ENCODE data around the gene ITFG1. TPM values are rescaled to one million over a fixed set of nuclear protein-coding genes. Genes with fewer than 3 reads are reported as not detected.

Gene ITFG1
- polyA plus RNA-seq, 3 donors, result 28.9 to 62.5 (median 35.3) TPM

- Mint-ChIP-seq H3K9me3 (peaks cover 0 to 3% (median 0%) of the 10 kb centered on the region in 7 donors), H3K27me3 (ENCODE audit: low read depth in 3 of 3) (no peaks in the 10 kb centered on the region), H3K27ac (no peak overlapping the region), H3K4me1 (no peaks in the 10 kb centered on the region), H3K4me3 (no peak overlapping the region), H3K36me3 (peaks cover 26 to 36% of the 10 kb centered on the region in 2 donors)
- 100% methylated on average over 1 of the region's 5 CpGs for whole genome bisulfite sequencing (ENCODE audit: insufficient coverage)
- no peak for DNase-seq
- Histone ChIP-seq H4K20me1 (ENCODE audit: insufficient read depth, low read length) (peaks cover 5% of the 10 kb centered on the region), H3K36me3 (replicated peaks in 1 of 2; ENCODE audit: control insufficient read depth in 1 of 2, insufficient read depth in 2 of 2, low read length in 2 of 2) (peaks cover 0 to 15% of the 10 kb centered on the region in 2 donors), H3K27me3 (ENCODE audit: control insufficient read depth in 2 of 2, insufficient read depth in 2 of 2, low read length in 2 of 2) (no peaks in the 10 kb centered on the region), H2AFZ (ENCODE audit: insufficient read depth, low read depth, low read length, poor library complexity, severe bottlenecking) (no peak overlapping the region), H3K4me3 (replicated peaks in 1 of 3; ENCODE audit: low read depth in 2 of 3, low read length in 3 of 3) (no peak overlapping the region), H3K4me1 (ENCODE audit: control insufficient read depth in 1 of 2, insufficient read depth in 2 of 2, low read length in 2 of 2) (no peaks in the 10 kb centered on the region), H3K27ac (ENCODE audit: low read depth in 1 of 2, low read length in 2 of 2) (no peak overlapping the region), H3K9me3 (replicated peaks in 1 of 2; ENCODE audit: control insufficient read depth in 1 of 2, insufficient read depth in 1 of 2, low read length in 2 of 2) (no peaks in the 10 kb centered on the region), H3K79me2 (ENCODE audit: insufficient read depth, low read length) (no peaks in the 10 kb centered on the region), H3K9ac (ENCODE audit: insufficient read depth, low read length, poor library complexity, severe bottlenecking) (no peak overlapping the region), H3K4me2 (replicated peaks; ENCODE audit: extremely low read depth, low read length, poor library complexity, severe bottlenecking) (no peak overlapping the region)
- TF ChIP-seq, protein P1, sequence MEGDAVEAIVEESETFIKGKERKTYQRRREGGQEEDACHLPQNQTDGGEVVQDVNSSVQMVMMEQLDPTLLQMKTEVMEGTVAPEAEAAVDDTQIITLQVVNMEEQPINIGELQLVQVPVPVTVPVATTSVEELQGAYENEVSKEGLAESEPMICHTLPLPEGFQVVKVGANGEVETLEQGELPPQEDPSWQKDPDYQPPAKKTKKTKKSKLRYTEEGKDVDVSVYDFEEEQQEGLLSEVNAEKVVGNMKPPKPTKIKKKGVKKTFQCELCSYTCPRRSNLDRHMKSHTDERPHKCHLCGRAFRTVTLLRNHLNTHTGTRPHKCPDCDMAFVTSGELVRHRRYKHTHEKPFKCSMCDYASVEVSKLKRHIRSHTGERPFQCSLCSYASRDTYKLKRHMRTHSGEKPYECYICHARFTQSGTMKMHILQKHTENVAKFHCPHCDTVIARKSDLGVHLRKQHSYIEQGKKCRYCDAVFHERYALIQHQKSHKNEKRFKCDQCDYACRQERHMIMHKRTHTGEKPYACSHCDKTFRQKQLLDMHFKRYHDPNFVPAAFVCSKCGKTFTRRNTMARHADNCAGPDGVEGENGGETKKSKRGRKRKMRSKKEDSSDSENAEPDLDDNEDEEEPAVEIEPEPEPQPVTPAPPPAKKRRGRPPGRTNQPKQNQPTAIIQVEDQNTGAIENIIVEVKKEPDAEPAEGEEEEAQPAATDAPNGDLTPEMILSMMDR (IDR thresholded peaks at IDR 0.05), result no peak
- intact Hi-C loops (cut with micrococcal nuclease), result no loop called here
These were observed 78.5 kb downstream of the ITFG1 start for GRCh38 chr16:47382362-47382761.

GRCh38 chr16:47377154-47377553, 83.7 kb downstream of the ITFG1 start:
- no peaks in the 10 kb centered on the region for H3K27me3 Mint-ChIP-seq (ENCODE audit: low read depth in 3 of 3)
- H3K9me3 Mint-ChIP-seq, result peaks cover 0 to 8% (median 4%) of the 10 kb centered on the region in 7 donors
- peaks cover 21 to 43% of the 10 kb centered on the region in 2 donors for H3K36me3 ChIP-seq (replicated peaks in 1 of 2; ENCODE audit: control insufficient read depth in 1 of 2, insufficient read depth in 2 of 2, low read length in 2 of 2)
- H3K27ac Mint-ChIP-seq, result peak overlapping the region in 1 of 7 donors; percentile 43
- H3K9me3 ChIP-seq (replicated peaks in 1 of 2; ENCODE audit: control insufficient read depth in 1 of 2, insufficient read depth in 1 of 2, low read length in 2 of 2), result peaks cover 0 to 3% of the 10 kb centered on the region in 2 donors
- no peak for DNase-seq
- no peak overlapping the region for H2AFZ ChIP-seq (ENCODE audit: insufficient read depth, low read depth, low read length, poor library complexity, severe bottlenecking)
- no peaks in the 10 kb centered on the region for H3K79me2 ChIP-seq (ENCODE audit: insufficient read depth, low read length)
- no peak overlapping the region for H3K4me2 ChIP-seq (replicated peaks; ENCODE audit: extremely low read depth, low read length, poor library complexity, severe bottlenecking)
- no peak overlapping the region for H3K9ac ChIP-seq (ENCODE audit: insufficient read depth, low read length, poor library complexity, severe bottlenecking)
- TF ChIP-seq, protein P1 (IDR thresholded peaks at IDR 0.05), result no peak
- H3K4me1 Mint-ChIP-seq, result no peaks in the 10 kb centered on the region
- intact Hi-C loops (cut with micrococcal nuclease), result no loop called here
- H3K27me3 ChIP-seq (ENCODE audit: control insufficient read depth in 2 of 2, insufficient read depth in 2 of 2, low read length in 2 of 2), result no peaks in the 10 kb centered on the region
- WGBS (ENCODE audit: insufficient coverage), result 94% methylated on average over 3 of the region's 3 CpGs
- H4K20me1 ChIP-seq (ENCODE audit: insufficient read depth, low read length), result no peaks in the 10 kb centered on the region
- H3K4me3 ChIP-seq (replicated peaks in 1 of 3; ENCODE audit: low read depth in 2 of 3, low read length in 3 of 3), result no peak overlapping the region
- no peak overlapping the region for H3K4me3 Mint-ChIP-seq
- no peak overlapping the region for H3K27ac ChIP-seq (ENCODE audit: low read depth in 1 of 2, low read length in 2 of 2)
- no peaks in the 10 kb centered on the region for H3K4me1 ChIP-seq (ENCODE audit: control insufficient read depth in 1 of 2, insufficient read depth in 2 of 2, low read length in 2 of 2)
- H3K36me3 Mint-ChIP-seq, result peaks cover 35 to 55% of the 10 kb centered on the region in 2 donors

Data from CD14-positive monocyte (primary cell).